ENCODE results near the gene ZACN. TPM values are rescaled to one million over a fixed set of nuclear protein-coding genes. Genes with fewer than 3 reads are reported as not detected.
"Not testable (repeated sequence)": the region's sequence is repeated elsewhere in the genome, so short reads cannot be mapped to it uniquely, and the experiment has no call there.

The ZACN gene
- total RNA-seq, 2 experiments from 2014 or later: 2.3 to 3.0 TPM

DNA sequence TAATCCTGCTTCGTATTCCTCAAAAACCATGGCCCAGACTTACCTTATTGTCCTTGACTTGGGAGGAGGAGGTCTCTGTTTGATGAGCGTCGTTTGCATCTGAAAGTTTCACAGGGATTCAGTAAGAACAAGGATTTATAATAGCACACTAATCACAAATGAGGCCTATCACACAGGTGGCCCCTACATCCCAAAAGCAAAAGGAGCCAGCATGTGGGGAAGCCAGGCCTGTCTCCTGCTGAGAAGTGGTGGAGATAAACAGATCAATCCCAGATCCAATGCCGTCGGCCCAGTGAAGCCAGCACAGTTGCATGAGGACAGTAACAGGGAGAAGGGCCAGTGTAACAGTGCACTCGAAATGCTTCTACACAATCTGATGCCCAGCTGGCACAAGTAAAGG lies 38.6 kb upstream of the ZACN start:
- Mint-ChIP-seq H3K4me3 (no peak overlapping the region), H3K9me3 (no peaks in the 10 kb centered on the region), H3K27ac (no peak overlapping the region), H3K36me3 (ENCODE audit: low read depth) (peaks cover 48% of the 10 kb centered on the region), H3K27me3 (no peaks in the 10 kb centered on the region), H3K4me1 (ENCODE audit: low read depth) (peaks cover 15% of the 10 kb centered on the region)
- ChIA-PET CTCF (interaction anchor here (0.9 to 1.5 kb wide), 2 partner anchors 26 to 41 kb away, joined by 3 to 6 read pairs; no protein-coding TSS in a partner anchor), POLR2A (interaction anchor here (2.5 kb wide), 1 partner anchor 11 kb away, joined by 9 read pairs; no protein-coding TSS in a partner anchor)
- ATAC-seq (no peak), DNase-seq (no peak)
- intact Hi-C loops (cut with micrococcal nuclease): no loop called here
- TF ChIP-seq, protein P1, sequence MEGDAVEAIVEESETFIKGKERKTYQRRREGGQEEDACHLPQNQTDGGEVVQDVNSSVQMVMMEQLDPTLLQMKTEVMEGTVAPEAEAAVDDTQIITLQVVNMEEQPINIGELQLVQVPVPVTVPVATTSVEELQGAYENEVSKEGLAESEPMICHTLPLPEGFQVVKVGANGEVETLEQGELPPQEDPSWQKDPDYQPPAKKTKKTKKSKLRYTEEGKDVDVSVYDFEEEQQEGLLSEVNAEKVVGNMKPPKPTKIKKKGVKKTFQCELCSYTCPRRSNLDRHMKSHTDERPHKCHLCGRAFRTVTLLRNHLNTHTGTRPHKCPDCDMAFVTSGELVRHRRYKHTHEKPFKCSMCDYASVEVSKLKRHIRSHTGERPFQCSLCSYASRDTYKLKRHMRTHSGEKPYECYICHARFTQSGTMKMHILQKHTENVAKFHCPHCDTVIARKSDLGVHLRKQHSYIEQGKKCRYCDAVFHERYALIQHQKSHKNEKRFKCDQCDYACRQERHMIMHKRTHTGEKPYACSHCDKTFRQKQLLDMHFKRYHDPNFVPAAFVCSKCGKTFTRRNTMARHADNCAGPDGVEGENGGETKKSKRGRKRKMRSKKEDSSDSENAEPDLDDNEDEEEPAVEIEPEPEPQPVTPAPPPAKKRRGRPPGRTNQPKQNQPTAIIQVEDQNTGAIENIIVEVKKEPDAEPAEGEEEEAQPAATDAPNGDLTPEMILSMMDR (IDR thresholded peaks at IDR 0.05): no peak

DNA sequence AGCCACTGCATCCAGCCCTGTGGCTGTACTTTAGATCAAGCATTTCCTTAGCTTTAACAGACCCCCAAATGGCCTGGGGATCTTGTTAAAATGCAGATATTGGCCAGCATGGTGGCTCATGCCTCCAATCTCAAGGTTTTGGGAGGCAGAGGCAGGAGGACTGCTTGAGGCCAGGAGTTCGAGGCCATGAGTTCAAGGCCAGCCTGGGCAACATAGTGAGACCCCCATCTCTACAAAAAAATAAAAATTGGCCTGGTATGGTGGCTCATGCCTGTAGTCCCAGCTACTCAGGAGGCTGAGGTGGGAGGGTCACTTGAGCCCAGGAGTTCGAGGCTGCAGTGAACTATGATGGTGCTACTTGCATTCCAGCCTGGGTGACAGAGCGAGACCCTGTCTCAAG lies 36.1 kb upstream of the ZACN start:
- ChIA-PET CTCF (interaction anchor here (1.2 to 1.8 kb wide), 4 partner anchors 10 to 237 kb away, joined by 3 to 6 read pairs (median 4); no protein-coding TSS in a partner anchor), POLR2A (interaction anchor here (0.7 to 1.3 kb wide), 2 partner anchors 8 to 9 kb away, joined by 3 read pairs; no protein-coding TSS in a partner anchor)
- H3K9me3 Mint-ChIP-seq; H3K4me3 Mint-ChIP-seq; H3K27me3 Mint-ChIP-seq; H3K4me1 Mint-ChIP-seq (ENCODE audit: low read depth); ATAC-seq; intact Hi-C loops (cut with micrococcal nuclease); H3K27ac Mint-ChIP-seq; DNase-seq: not testable (repeated sequence)
- peaks cover 54% of the 10 kb centered on the region for H3K36me3 Mint-ChIP-seq (ENCODE audit: low read depth)

DNA sequence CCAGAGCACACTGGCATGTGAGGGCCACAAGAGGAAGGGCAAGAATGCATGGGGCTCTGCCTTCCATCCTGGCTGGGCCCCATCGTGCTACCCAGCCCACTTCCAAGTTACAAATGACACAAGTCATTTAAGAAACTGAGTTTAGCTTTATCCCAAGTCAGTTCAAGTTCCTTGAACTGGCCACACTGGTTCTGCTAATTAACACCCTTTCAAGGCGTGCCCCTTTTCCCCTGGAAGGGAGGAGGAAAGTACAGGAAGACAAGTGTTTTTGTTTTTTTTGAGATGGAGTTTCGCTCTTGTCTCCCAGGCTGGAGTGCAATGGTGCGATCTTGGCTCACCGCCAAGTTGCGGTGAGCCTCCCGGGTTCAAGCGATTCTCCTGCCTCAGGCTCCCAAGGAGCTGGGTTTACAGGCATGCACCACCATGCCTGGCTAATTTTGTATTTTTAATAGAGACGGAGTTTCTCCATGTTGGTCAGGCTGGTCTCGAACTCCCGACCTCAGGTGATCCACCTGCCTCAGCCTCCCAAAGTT lies 34.4 kb upstream of the ZACN start:
- H3K4me3 Mint-ChIP-seq; ATAC-seq; CTCF ChIA-PET; intact Hi-C loops (cut with micrococcal nuclease); H3K27ac Mint-ChIP-seq; H3K27me3 Mint-ChIP-seq; DNase-seq; H3K9me3 Mint-ChIP-seq; H3K4me1 Mint-ChIP-seq (ENCODE audit: low read depth): not testable (repeated sequence)
- POLR2A ChIA-PET: interaction anchor here (0.7 to 1.3 kb wide), 2 partner anchors 12 to 42 kb away, joined by 3 read pairs; no protein-coding TSS in a partner anchor
- H3K36me3 Mint-ChIP-seq (ENCODE audit: low read depth): peaks cover 54% of the 10 kb centered on the region

DNA sequence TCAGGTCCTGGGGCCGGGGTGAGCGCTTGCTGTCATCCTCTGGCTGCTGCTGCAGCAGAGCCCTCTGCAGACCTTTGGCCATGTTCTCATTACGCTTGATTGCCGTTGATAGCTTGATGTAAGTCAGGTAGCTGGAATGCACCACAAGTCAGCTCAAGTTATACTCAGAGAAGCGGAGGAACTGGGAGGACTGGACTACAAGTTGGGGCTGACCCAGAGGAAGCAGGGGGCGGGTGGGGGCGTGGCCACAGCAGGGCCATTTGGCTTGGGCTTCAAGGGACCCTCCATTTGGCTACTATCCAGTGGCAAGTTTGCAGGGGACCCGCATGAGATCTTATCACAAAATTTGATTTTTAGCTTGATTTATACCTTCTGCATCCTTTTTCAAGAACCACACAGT lies 32.9 kb upstream of the ZACN start:
- TF ChIP-seq, protein P1 (IDR thresholded peaks at IDR 0.05): no peak
- Mint-ChIP-seq H3K4me3 (no peak overlapping the region), H3K36me3 (ENCODE audit: low read depth) (peaks cover 66% of the 10 kb centered on the region), H3K9me3 (no peaks in the 10 kb centered on the region), H3K27me3 (no peaks in the 10 kb centered on the region), H3K4me1 (ENCODE audit: low read depth) (peaks cover 8% of the 10 kb centered on the region), H3K27ac (no peak overlapping the region)
- DNase-seq: no peak
- ATAC-seq: no peak
- intact Hi-C loops (cut with micrococcal nuclease): no loop called here
- POLR2A ChIA-PET: interaction anchor here (0.7 to 1.6 kb wide), 5 partner anchors 8 to 19 kb away, joined by 3 to 4 read pairs (median 3); no protein-coding TSS in a partner anchor
- CTCF ChIA-PET: interaction anchor here (1.2 to 2.4 kb wide), 3 partner anchors 11 to 46 kb away, joined by 3 to 11 read pairs (median 3); partner anchors contain the start of gene CDK3

DNA sequence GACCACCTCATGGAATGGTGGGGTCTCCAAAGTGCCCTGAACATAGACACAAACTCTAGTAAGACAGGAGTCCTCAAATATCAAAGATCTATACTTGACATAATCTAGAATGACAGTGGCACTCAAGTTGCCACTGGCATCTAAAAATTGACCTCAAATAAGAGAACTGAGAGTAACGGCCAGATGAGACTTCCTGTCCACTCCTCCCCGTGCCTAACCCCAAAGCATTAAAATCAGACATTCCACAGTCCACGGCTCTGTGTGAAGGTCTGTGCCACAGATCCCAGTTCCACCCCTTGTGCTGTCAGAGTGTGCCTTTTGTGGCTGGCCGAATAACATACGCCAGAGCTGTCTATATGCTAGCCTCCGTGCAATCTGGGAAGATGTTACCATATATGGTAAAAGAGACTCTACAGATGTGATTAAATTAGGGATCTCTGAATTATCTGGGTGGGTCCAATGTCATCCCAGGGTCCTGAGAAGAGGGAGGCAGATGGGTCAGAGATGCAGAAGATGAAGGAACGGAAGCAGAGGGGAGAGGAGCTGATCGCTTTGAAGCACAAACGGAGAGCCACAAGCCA lies 30.9 kb upstream of the ZACN start:
- Mint-ChIP-seq H3K27me3 (no peaks in the 10 kb centered on the region), H3K4me1 (ENCODE audit: low read depth) (peaks cover 10% of the 10 kb centered on the region), H3K9me3 (no peaks in the 10 kb centered on the region), H3K4me3 (no peak overlapping the region), H3K27ac (no peak overlapping the region), H3K36me3 (ENCODE audit: low read depth) (peaks cover 65% of the 10 kb centered on the region)
- TF ChIP-seq, protein P1 (IDR thresholded peaks at IDR 0.05): no peak
- ChIA-PET CTCF (interaction anchor here (1.8 to 2.4 kb wide), 2 partner anchors 34 kb away, joined by 5 to 11 read pairs; no protein-coding TSS in a partner anchor), POLR2A (interaction anchor here (0.6 to 0.8 kb wide), 2 partner anchors 13 to 17 kb away, joined by 3 to 5 read pairs; no protein-coding TSS in a partner anchor)
- ATAC-seq (no peak), DNase-seq (no peak)
- intact Hi-C loops (cut with micrococcal nuclease): no loop called here

DNA sequence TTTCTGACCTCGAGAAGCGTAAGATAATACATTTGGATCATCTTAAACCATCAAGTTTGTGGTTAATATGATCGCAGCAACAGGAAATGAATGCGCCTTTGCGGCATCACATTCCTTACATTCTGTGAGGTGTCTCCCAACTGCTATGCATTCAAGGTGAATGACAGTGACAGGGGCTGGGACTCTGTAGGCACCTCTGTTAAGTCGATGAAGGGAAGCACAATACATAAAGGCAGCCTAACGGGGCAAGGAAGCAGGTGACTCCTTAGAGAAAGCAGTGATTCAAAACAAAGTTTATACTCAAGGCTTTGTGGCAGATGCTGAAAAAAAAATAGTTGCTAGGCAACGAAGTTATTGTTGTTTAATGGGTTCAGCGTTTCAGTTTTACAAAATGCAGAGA lies 30.3 kb upstream of the ZACN start:
- intact Hi-C loops (cut with micrococcal nuclease): no loop called here
- ATAC-seq: no peak
- ChIA-PET CTCF (interaction anchor here (0.8 to 1.8 kb wide), 3 partner anchors 34 to 348 kb away, joined by 3 to 5 read pairs (median 5); no protein-coding TSS in a partner anchor), POLR2A (interaction anchor here (0.8 kb wide), 1 partner anchor 13 kb away, joined by 3 read pairs; no protein-coding TSS in a partner anchor)
- no peaks in the 10 kb centered on the region for H3K27me3 Mint-ChIP-seq
- H3K4me1 Mint-ChIP-seq (ENCODE audit: low read depth): peaks cover 14% of the 10 kb centered on the region
- DNase-seq: no peak
- TF ChIP-seq, protein P1 (IDR thresholded peaks at IDR 0.05): no peak
- H3K9me3 Mint-ChIP-seq: no peaks in the 10 kb centered on the region
- H3K36me3 Mint-ChIP-seq (ENCODE audit: low read depth): peaks cover 65% of the 10 kb centered on the region
- H3K4me3 Mint-ChIP-seq: no peak overlapping the region
- H3K27ac Mint-ChIP-seq: no peak overlapping the region
